Panc1 (cell line): Measurements from ENCODE around the gene AHR.

Experiments
- CTCF ChIP-seq: fragments of 450-650 bp; IDR thresholded peaks from 2 replicates; pipeline ENCODE4 v1.5.1; 2017; ENCODE audit warnings: mild to moderate bottlenecking
- POLR2AphosphoS5 ChIP-seq: IDR thresholded peaks from 2 replicates; pipeline ENCODE4 v1.6.1; 2012; ENCODE audit warnings: mild to moderate bottlenecking, low read depth, low read length, moderate library complexity
- REST ChIP-seq, 2 experiments: IDR thresholded peaks; 2 replicates each; pipeline ENCODE4 v1.6.1; 2011 to 2012; ENCODE audit warnings: low read depth in 2 of 2, control low read depth in 1 of 2, low read length in 1 of 2, mild to moderate bottlenecking in 1 of 2, moderate library complexity in 1 of 2; ENCODE audit not compliant: insufficient read depth in 1 of 2
- SIN3A ChIP-seq: IDR thresholded peaks from 2 replicates; pipeline ENCODE4 v1.6.1; 2012; ENCODE audit warnings: low read depth, mild to moderate bottlenecking, low read length, moderate library complexity, borderline replicate concordance; ENCODE audit not compliant: insufficient read depth
- TCF7L2 ChIP-seq: IDR thresholded peaks from 2 replicates; pipeline ENCODE4 v1.6.1; 2011; ENCODE audit warnings: mild to moderate bottlenecking, low read depth, low read length, inconsistent platforms

DNA sequence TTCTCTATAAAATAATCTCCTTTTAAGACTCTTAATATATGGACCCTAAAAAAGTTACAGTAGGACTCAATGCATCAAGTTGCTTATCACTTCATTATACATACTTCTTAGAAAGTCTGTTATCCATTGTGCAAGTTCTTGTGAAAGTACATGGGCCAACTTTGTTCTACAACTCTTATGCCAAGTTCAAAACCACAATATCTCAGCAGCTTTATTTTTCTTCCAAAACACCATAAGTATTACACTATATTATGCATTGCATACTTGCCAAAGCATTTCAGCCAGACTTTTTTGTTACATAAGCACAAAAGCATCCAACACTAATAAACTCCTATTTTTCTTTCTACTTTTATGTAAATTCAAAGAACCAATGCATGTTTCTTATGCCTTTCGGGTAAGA, 94.4 kb downstream of the AHR start:
- no peak for TF ChIP-seq CTCF
- no peak for TF ChIP-seq POLR2AphosphoS5
- no peak for TF ChIP-seq REST (IDR thresholded peaks at IDR 0.05; ENCODE audit: insufficient read depth in 1 of 2, low read depth in 2 of 2, low read length in 1 of 2)
- no peak for TF ChIP-seq TCF7L2
- TF ChIP-seq SIN3A, result no peak
